ENCODE data around the gene LAIR1.

Gene LAIR1

GRCh38 chr19:54312436-54313377, 52.0 kb downstream of the LAIR1 start, which contains the start of gene LILRA5:
Gene LILRA5, minus strand, starts transcription at chr19:54313166. Its CDS starts 147 bp downstream, at chr19:54313019.
- DNase-seq, result no peak

DNA sequence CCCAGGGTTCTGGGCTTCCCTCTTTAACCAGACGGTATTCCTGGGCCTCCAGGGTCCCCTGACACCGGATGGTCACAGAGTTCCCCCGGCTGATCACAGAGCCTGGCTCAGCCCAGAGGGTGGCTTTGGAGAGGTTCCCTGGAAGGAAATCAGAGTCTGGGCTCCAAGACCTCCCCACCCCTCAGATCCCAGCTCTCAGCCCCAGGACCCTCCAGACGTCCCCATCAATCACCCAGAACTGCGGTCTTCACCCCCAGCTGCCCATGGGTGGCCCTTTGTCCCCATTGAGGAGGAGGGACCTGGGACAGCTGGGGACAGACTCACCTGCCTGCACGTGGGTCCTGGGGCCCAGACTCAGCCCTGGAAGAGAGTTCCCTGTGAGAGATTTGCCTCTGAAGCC, 52.7 kb downstream of the LAIR1 start:
- no peak for DNase-seq

GRCh38 chr19:54311486-54311885, 53.2 kb downstream of the LAIR1 start:
- no peak for DNase-seq

DNA sequence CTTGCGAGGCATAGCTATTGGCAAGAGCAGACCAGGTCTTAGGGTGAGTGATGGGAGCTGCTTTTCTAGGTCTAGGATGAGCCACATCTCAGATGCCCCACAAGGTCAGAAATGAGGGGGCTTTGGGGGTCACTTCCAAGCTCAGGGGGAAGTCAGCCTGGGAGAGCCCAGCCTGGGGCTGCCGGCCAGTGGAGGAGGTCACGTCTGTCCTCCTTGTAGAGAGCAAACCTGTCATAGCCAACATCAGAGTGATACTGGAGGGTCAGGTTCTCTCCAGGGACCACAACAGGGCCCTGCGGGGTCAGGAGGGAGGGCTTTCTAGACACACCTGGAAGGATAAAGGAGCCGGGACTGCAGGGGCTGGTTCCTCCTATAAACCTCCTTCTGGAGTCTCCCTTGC, 54.2 kb downstream of the LAIR1 start:
- DNase-seq, result no peak

DNA sequence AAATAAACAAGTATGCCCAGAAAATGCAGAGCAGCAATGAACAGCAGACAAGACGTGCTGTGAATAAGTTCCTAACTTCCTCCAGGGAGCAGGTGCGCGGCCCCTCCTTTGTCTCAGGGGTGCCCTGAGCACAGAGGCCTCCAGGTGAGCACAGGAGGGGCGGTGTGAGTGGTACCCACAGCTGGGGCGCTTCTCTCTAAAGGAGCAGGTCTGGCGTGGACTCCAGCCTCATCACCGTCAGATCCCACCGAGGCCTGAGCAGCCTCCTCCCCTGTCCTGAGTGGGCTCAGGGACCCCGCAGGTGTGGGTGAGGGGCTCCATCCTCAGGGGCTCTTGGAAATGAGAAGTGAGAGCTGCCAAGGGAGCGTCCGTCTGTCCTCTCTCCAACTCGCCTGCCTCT, 54.9 kb downstream of the LAIR1 start:
- DNase-seq, result no peak

- no peak for DNase-seq
These were observed 57.2 kb downstream of the LAIR1 start for GRCh38 chr19:54307389-54308020.

GRCh38 chr19:54305141-54305540, 59.6 kb downstream of the LAIR1 start:
- no peak for DNase-seq

- no peak for DNase-seq
These were observed 62.5 kb downstream of the LAIR1 start for GRCh38 chr19:54302257-54302656.
